22Rv1 (cell line): Measurements from ENCODE around the gene ZNF750.

ENCODE experiments used
- CTCF ChIP-seq: fragments of 450-650 bp; IDR thresholded peaks from 2 replicates; pipeline ENCODE4 v1.5.1; 2017; ENCODE audit warnings: mild to moderate bottlenecking
- ZFX ChIP-seq: fragments of 450-650 bp; IDR thresholded peaks from 2 replicates; pipeline ENCODE4 v1.6.1; 2017; ENCODE audit warnings: antibody characterized with exemption, borderline replicate concordance

GRCh38 chr17:82843904-82844680 is 4.3 kb upstream of the ZNF750 start:
- TF ChIP-seq CTCF = no peak
- no peak for TF ChIP-seq ZFX
